ENCODE measurements around the gene NAMPT.
"Not testable (repeated sequence)": the region's sequence is repeated elsewhere in the genome, so short reads cannot be mapped to it uniquely, and the experiment has no call there.

The NAMPT gene

DNA sequence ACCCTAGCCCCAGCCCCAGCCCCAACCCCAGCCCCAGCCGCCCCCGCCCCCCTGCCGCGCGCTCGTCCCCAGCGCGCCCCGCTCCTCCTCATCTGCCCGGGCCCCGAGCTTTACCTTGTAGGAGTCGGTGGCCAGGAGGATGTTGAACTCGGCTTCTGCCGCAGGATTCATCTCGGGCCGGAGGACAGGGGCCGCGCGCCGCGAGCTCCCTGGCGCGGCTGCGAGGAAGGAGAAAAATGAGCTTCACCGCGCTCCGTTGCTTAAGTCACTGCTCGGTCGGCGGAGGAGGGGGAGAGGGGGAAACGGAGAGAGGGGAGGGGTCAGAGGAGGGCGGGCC, at the start of gene NAMPT:
Gene NAMPT, minus strand, starts transcription at position 270 of the 337 bp plus-strand sequence. Its CDS starts 99 bp downstream, at position 171.
- in situ Hi-C loops (cut with MboI; ENCODE audit: low sequenced_read_pairs), result no loop called here

DNA sequence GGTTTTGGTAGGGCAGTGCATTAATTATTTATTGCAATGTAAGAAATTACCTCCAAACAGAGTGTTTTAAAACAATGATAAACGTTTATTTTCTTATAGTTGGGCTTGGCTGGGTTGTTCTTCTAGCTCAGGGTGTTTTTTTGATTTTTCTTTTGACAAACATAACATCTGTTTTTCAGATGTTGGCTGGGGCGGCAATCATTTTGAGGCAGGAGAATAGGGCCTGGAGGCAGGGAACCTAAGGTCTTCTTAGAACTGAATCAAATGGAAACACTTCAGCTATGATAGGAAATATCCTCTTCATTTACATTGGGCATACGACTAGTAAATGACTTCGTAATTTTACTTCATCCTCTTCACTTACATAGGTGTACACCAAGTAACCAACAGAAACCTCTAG, 47.4 kb upstream of the NAMPT start:
- in situ Hi-C loops (cut with MboI; ENCODE audit: low sequenced_read_pairs), result no loop called here

DNA sequence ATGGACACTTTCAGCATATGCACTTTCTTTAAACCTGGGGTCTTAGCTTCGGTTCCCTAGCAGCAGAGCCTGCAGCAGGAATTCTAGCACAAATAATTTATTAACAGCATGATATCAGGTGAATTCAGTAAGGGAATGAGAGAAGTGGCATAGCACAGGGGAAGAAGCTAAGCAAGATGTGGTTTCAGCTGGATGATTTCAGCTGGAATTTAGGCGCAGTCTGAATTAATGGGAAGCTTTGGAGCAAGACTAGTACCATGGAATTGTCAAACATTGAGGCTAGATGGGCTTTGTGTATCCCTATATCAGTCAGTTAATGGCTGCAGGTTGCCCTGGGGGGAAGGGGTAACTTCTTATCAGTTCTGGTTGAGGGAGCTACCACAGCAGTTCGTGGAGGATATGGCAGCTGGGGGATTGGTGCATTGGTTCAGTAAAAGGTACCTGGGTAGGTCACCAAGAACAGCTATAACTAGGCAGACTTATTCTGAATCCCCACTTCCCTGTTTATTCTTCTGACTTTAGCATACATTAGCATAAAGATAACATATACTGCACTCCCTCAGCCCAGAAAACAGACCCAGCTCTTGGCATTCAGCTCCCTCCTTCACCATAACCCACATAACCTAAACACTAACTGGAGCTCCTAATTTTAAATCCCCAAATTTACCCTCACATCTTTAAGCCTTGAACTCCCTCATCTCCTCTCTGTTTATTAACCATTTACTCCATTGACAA, 46.8 kb upstream of the NAMPT start:
- in situ Hi-C loops (cut with MboI; ENCODE audit: low sequenced_read_pairs), result no loop called here

DNA sequence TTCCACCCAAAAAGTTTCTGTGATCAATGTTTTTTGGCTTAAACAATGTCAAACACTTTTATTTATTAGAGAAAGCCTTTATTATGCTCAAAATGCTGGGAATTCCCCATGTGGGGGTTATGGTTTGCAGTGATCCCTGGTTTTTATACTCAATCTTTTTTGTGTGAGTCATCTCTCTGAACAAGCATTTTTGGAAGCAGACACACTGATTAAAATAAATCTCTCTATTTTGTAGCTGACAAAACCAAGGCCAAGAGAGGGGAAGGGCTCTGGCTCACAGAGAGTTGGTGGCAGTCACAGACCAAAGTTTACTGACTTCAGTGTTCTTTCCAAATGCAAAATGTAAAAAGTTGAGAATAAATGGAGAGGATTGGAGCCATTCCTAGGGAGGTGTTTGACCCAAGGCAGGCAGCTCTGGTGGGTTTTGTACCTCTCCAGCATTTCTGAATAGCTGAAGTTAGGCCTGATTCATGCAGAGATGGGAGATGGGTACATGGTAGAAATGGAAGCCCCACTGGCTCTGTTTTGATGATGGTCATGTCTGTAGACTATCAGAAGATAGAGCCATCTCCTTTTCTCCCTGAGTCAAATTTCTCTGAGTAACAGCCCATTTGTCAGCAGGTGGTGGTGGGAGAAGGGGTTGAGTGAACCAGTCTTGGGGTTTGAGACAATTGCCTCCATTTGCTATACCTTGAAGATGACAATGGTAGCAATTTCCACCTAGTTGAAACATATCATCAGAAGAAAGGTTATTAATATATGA, 45.4 kb upstream of the NAMPT start:
- in situ Hi-C loops (cut with MboI; ENCODE audit: low sequenced_read_pairs), result no loop called here

DNA sequence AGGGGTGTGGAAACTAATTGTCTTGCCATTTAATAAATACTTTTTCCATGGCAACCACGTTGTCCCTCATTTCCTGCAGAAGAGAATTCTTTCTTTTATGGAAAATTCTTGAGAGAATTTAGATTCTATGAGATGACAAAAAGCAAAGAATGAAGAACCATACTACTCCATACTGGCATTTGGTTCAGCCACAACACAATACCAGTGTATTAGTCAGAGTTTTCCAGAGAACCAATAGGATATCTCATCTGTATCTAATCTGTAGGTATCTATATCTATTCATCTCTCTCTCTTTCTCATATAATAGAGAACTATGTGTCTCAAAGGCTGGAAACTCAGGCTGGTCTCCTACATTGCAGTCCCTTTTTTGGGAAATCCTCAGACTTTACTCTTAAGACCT, 44.6 kb upstream of the NAMPT start:
- in situ Hi-C loops (cut with MboI; ENCODE audit: low sequenced_read_pairs), result no loop called here

DNA sequence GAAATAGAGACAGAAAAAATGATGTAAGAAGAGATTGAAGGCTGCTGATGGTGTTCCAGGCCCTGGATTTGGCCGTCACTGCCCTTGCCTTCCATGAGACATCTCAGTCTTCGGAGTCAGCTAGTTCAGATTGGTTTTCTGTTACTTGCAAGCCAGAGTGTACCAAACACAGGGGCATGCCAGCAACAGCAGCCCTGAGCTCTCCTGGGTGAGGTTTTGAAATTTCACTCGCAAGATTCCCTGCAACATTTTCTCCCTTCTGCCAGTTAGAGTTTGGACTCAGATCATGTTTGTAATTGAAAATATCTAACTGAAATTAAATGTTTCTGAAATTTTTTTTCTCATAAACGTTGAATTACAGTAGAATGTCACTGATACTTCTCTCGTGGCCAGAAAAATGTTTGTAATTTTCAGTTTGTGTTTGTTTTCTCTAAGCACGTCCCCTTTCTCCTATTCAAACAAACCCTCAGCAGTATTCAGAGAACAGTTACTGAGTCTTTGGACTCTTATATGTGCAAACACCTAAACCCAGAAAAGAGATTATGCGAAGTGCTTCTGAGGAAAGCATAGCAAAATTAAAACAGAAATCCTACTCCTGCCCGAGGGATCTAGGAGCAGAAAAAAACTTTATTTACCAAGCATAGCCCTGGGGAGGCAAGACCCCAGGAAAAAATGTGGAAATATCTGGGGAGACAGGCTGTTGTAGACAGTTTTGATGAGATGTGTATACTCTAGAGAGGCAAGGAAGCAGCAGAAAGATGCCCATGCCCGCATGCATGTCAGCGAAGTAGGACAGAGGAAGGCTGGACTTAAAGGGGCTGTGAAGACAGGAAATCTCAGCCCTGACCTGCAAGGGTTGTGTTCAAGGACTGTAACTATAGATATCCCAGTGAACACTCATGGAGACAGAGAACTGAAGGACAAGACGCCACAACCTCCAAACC, 43.0 kb upstream of the NAMPT start:
- in situ Hi-C loops (cut with MboI; ENCODE audit: low sequenced_read_pairs), result no loop called here

DNA sequence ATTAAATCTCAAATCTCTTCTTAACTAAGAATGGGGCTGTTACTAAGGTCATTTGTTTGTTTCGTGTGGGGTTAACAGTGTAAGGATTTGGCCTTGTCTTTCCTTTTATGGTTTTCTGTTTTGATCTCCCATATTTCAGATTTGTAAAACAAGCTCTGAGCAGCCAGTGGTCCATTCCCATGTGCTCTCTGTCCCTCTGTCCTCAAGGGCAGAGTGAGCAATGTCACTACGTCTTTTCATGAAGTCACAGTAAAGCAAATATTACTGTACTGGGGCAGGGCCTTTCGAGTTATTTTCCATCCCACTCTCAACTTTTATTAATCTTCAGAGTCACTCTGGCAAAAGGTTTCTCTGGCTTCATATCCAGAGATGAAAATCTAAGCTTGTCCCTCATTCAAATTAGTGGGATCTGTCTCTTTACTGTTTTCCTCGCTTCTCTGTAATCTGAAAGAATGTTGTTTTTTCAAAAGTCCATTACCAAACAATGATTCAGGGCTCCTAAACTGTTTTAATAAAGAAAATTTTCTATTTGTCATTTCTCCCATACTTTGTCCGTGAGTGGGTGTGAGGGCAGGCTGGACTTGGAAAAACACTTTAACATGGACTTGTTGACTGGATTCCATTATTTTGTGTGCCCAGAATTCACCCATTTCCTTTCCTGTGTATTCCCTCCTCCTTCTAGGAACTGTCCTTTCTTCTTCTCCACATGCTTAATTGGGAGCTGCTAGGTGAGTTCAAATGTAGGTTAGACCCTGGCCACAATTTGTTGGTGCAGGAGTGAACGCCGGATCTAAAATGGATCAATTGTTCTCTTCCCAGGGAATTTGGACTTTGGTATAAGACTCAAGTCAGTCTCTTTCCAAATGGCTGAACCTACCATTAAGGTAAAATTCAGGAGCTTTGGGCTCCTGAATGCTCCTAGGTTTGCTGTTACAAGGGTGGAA, 42.1 kb upstream of the NAMPT start:
- in situ Hi-C loops (cut with MboI; ENCODE audit: low sequenced_read_pairs), result no loop called here

DNA sequence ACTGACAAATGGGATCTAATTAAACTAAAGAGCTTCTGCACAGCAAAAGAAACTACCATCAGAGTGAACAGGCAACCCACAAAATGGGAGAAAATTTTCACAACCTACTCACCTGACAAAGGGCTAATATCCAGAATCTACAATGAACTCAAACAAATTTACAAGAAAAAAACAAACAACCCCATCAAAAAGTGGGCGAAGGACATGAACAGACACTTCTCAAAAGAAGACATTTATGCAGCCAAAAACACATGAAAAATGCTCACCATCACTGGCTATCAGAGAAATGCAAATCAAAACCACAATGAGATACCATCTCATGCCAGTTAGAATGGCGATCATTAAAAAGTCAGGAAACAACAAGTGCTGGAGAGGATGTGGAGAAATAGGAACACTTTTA, 39.7 kb upstream of the NAMPT start:
- in situ Hi-C loops (cut with MboI; ENCODE audit: low sequenced_read_pairs), result not testable (repeated sequence)

DNA sequence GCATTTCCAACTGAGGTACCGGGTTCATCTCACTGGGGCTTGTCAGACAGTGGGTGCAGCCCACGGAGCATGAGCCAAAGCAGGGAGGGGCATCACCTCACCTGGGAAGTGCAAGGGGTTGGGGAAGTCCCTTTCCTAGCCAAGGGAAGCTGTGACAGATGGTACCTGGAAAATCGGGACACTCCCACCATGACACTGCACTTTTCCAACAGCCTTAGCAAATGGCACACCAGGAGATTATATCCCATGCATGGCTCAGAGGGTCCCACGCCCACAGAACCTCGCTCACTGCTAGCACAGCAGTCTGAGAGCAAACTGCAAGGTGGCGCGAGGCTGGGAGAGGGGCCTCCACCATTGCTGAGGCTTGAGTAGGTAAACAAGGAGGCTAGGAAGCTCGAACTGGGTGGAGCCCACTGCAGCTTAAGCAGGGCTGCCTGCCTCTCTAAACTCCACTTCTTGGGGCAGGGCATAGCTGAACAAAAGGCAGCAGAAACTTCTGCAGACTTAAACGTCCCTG, 35.5 kb upstream of the NAMPT start:
- in situ Hi-C loops (cut with MboI; ENCODE audit: low sequenced_read_pairs), result not testable (repeated sequence)

DNA sequence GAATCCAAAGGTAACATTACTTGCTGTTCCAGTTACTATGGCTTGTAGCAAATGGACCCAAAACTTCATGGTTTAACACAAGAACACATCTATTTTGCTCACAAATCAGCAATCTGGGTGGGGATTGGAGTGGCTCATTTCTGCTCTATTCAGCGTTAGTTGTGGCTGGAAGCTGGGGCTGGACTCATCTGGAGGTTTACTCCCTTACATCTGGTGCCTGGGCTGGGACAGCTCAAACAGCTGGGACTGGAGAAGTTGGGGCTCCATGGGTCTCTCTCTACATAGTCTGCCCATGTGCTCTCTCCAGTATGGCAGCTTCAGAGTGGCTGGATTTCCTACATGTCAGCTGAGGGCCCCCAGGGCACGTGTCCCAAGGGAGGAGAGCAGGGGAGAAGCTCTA, 33.7 kb upstream of the NAMPT start:
- in situ Hi-C loops (cut with MboI; ENCODE audit: low sequenced_read_pairs), result no loop called here

DNA sequence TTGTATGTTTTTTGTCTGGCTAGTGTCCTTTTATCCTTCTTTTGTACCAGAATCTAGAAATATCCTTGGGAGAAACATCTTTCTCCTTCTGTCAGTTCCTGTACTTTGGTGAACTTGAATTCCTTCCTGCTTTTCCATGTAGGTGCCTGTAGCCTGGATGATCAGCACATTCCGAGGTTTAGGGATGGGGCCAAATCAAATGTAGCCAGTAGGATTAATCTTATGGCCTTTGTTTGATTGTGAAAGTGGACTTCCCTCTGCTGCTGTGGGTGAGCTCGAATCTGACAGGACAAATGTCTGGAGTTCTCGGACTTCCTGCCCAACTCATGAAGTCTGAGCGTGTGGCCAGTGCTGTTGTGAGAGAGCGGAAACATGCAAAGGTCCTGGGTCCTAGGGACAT, 33.2 kb upstream of the NAMPT start:
- in situ Hi-C loops (cut with MboI; ENCODE audit: low sequenced_read_pairs), result no loop called here

DNA sequence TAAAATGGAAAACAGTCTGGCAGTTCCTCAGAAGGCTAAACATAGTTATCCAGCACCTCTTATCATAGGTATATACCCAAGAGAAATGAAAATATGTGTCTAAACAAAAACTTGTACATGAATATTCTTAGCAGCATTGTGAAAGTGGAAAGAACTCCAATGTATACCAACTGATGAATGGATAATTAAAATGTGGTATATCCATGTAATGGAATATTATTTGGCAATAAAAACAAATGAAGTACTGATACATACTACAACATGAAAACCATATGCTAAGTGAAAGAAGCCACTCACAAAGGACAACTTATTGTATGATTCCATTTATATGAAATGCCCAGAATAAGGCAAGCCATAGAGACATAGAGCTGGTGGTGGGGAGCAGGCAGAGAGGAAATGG, 32.2 kb upstream of the NAMPT start:
- in situ Hi-C loops (cut with MboI; ENCODE audit: low sequenced_read_pairs), result no loop called here

DNA sequence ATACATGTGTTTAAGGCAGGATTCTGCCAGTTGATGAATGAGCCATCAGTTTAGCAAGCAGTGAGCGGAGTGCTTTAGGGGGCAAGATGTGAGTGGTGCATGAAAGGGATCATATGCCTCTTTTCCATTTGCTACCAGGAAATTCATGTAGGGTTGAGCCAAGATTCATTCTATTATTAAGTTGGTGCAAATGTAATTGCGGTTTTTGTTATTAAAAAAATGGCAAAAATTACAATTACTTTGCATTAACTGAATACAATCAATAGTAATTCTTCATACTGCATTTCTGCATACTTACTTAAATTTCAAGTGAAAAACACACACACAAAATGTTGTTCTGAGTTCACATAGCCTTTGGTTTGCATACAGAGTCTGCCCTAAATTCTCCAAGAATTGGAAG, 30.1 kb upstream of the NAMPT start:
- in situ Hi-C loops (cut with MboI; ENCODE audit: low sequenced_read_pairs), result no loop called here

DNA sequence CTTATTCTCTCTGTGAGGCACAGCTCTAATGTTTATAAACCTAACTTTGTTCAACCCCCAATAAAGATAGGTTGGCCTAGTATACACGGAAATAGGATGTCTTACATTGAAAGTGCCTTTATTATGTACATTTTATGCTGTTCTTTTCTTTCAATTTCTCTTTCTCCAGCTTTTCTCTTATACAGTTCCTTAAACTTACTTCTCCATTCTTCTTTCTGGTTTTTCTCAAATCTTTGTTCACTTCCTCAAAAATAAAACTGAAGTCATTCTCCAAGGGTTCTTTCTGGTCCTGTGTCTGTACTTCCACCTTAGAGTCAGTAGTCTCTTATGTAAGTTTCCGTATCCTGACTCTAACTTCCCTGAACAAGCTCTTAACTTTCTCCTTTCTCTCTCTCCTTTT, 29.2 kb upstream of the NAMPT start:
- in situ Hi-C loops (cut with MboI; ENCODE audit: low sequenced_read_pairs), result no loop called here

DNA sequence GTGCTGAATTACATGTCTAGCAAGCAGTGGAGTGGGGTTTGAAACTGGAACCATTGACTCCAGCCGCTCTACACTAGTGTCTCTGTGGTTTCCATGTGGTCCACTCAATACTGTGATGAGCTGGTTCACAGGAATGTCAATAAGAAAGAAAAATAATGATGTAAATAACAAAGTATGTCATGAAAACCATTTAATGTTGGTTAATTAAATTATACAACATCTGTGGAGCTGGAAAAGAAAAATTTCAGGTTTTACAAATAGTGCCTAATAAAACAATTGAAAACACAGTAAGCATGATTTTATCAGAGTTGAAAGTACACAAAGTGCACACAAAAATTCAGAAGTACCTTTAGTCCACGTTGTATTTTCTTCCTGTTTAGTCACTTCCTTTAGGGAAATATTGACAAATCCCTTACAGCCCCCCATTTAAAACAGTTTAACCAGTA, 28.7 kb upstream of the NAMPT start:
- in situ Hi-C loops (cut with MboI; ENCODE audit: low sequenced_read_pairs), result no loop called here

DNA sequence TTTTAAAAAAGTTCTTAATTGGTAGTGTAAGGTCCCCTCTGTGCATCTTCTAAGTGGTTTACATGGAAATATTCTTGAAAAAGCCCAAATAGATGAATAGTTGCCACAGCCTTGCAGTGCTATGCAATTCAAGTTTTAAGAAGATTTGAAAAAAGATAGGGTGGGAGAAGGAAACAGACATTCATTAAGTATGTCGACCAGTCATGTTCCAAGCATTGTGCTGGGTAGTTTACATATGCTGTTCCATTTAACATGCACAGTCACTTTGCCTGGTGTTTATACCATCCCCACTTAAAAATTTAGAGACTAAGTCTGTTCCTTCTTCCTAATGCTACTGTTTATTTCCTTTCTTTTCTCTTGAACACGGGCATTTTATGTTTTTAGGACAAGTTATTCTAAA, 28.1 kb upstream of the NAMPT start:
- in situ Hi-C loops (cut with MboI; ENCODE audit: low sequenced_read_pairs), result no loop called here

DNA sequence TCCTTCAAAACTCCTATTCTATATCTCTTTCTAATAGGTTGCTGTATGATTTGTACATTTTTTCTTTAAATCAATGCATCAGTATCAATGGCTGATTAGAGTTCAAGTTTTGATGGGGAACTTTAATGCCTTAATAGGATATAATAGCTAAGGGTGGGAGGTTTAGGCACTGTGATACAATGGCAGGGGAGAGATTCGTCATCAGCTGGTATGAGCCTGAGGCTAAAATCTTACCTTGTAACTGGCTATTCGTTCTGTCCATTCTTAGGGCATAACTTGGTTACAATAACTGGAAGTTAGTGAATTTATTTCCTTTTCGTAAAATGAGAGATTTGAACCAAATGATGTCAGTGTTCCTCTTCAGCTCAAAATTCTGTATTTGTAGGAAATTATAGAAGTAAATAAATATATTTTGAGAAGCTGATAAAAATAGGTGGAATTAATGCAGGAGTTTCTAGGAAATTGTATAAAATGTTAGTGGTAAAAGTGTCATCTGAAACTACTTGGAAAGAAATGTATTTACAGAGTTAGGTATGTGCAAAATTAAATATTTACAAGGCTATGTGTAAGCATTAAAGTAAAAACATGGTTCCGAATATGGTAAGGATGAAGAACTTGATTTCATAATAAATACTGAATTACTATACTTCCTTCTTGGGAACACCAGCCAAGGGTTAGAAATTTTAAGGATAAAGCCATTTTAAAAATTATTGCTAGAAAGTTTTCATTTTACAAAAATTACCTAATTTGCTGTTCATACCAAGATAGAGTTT, 27.5 kb upstream of the NAMPT start:
- in situ Hi-C loops (cut with MboI; ENCODE audit: low sequenced_read_pairs), result no loop called here

DNA sequence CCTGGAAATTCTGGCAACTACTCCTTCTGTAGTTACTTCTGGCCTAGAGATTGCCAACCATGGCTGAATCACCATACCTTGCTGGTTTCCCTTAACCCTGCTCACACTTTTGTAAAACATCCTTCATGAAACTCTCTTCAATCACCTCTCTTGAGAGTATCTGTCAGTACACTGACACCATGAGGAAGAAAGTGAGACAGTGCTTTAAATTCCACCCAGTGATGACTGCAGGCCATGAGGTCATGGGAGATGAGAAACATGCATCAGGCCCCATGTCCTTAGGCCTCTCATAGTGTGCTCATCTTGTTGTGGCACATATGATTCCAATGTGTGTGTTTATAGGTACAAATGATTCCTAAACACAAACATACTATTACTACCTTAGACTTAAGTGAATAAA, 24.6 kb upstream of the NAMPT start:
- in situ Hi-C loops (cut with MboI; ENCODE audit: low sequenced_read_pairs), result no loop called here

DNA sequence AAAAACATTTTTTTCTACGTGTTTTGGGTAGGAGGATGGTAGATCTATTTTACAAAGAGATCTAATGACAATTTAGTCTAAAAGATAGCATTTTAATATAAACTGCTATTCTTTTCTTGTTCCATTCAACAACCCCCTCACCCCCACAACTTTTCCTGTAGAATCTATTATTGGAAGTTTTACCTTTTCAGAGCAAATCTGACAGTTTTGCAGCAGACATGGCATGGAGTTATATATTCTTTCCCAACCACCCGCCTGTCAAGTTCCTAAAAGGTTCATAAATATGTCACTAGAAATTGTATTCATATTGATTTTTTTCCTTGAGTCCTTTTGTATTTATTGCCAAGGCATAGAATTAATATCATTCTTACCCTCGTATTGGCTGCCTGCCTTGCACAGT, 21.5 kb upstream of the NAMPT start:
- in situ Hi-C loops (cut with MboI; ENCODE audit: low sequenced_read_pairs), result no loop called here
